NK-92 (cell line): ENCODE data around the gene NCF4.

Experiments used
- DNase-seq: peaks from one replicate; lab custom pipeline; 2025; ENCODE audit not compliant: unreplicated experiment; lab: John Stamatoyannopoulos, UW

The NCF4 gene

GRCh38 chr22:36921309-36922104 lies 60.7 kb downstream of the NCF4 start:
- DNase-seq, result no peak

- DNase-seq, result no peak
Measured at GRCh38 chr22:36922105-36922608, 61.4 kb downstream of the NCF4 start.

GRCh38 chr22:36922711-36923110 lies 61.9 kb downstream of the NCF4 start:
- DNase-seq, result no peak

DNA sequence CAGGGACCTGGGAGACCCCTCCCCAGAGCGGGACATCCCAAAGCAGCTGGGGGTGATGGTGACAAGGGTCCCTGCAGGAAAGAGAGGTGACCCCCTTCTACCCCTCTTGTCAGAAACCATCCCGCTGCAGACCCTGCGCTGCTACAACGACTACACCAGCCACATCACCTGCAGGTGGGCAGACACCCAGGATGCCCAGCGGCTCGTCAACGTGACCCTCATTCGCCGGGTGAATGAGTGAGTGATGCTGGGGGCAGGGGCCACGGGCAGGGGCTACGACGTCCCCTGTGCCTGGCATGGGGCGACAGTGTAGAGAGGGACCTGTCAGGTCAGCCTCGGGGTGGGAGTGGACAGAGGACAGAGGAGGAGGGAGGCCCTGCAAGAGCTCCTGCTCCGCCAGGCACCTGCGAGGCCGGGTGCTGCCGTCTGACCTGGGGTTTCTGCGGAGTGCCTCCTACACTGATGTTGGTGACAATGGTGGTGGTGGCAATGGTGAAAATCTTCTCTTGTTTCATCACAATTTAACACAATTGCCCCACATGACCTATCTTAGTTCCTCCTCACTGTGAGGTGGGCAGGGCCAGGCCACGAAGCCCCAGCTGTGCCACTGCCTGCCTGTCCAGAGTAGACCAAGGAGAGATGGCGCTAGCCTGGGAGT lies 62.5 kb downstream of the NCF4 start:
- no peak for DNase-seq

GRCh38 chr22:36924151-36924698 lies 63.4 kb downstream of the NCF4 start:
- no peak for DNase-seq

DNA sequence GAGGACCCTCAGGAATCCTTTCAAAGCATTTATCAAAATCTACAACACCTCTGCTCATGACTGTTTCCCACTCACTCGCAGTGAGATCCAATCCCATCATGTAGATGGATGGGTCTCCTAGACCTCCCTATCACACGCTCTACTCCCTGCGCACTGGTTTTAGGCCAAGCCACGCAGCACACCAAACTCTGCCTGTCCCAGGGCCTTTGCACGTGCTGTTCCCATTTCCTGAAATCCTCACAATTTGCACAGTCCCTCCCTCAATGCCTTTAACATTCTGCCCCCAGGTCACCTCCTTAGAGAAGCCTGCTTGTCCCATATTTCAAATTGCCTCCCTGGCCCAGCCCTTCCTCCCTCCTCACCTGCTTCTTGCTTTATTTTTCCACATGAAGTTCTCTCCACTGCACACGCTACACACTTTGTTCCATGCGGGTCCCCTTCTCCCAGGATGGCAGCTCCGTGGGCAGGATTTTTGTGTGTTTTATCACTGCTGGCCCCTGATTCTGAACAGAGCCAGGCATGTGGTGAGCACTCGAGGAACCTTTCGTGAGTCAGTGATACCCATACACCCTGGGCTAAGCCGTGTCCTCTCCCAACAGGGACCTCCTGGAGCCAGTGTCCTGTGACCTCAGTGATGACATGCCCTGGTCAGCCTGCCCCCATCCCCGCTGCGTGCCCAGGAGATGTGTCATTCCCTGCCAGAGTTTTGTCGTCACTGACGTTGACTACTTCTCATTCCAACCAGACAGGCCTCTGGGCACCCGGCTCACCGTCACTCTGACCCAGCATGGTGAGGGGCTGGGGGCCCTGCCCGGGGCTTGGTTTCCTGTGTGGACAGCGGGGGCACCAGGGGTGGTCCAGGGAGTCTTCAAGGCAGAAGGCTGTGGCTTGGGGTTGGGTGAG lies 64.8 kb downstream of the NCF4 start:
- no peak for DNase-seq

- DNase-seq, result no peak
Measured at GRCh38 chr22:36926309-36926708, 65.5 kb downstream of the NCF4 start.

- DNase-seq, result no peak
Measured at GRCh38 chr22:36926721-36927435, 66.1 kb downstream of the NCF4 start.
